Natural killer cell treated with Interleukin-12 subunit alpha and Interleukin-12 subunit beta and Interleukin-15 and Interleukin-18, amount 100 ng/mL, for 72 hours (primary cell): ENCODE measurements around the gene DPF3. TPM values are rescaled to one million over a fixed set of nuclear protein-coding genes. Genes with fewer than 3 reads are reported as not detected.

ENCODE experiments used
- ATAC-seq, 2 donors: fragments of 150-1000 bp; cut with Tn5 transposase in 1 of 2; sonication (Bioruptor Pico), chemical (Tn5 transposase) in 1 of 2; 2 replicates each; pipeline ENCODE4 v1.10.0; 2021
- DNase-seq: peaks from one replicate; pipeline ENCODE4 v3.0.0; 2022; ENCODE audit warnings: low spot score
- H3K27ac Mint-ChIP-seq, 2 donors: 1 replicate in 1 of 2; 2 replicates in 1 of 2; pipeline ENCODE4 v1.8.0; 2022; ENCODE audit warnings: mixed read lengths in 2 of 2, mild to moderate bottlenecking in 1 of 2, moderate library complexity in 1 of 2
- H3K27me3 Mint-ChIP-seq, 2 donors: 1 replicate in 1 of 2; 2 replicates in 1 of 2; pipeline ENCODE4 v1.8.0; 2022; ENCODE audit warnings: mixed read lengths in 2 of 2
- H3K36me3 Mint-ChIP-seq: one replicate; pipeline ENCODE4 v1.8.0; 2022; ENCODE audit warnings: mixed read lengths
- H3K4me1 Mint-ChIP-seq, 2 donors: 1 replicate in 1 of 2; 2 replicates in 1 of 2; pipeline ENCODE4 v1.8.0; 2022; ENCODE audit warnings: low read depth in 2 of 2, mixed read lengths in 2 of 2, mild to moderate bottlenecking in 1 of 2
- H3K4me3 Mint-ChIP-seq: one replicate; pipeline ENCODE4 v1.8.0; 2022; ENCODE audit warnings: mixed read lengths
- H3K9me3 Mint-ChIP-seq: 2 replicates; pipeline ENCODE4 v1.8.0; 2022; ENCODE audit warnings: mixed read lengths
- total RNA-seq, 2 donors: library from RNA; stranded (reverse); gene quantifications; one replicate each; pipeline ENCODE4 v1.2.3, GENCODE V29; 2022

The DPF3 gene
- total RNA-seq, 2 donors from 2014 or later, result 11.8 to 13.2 TPM

DNA sequence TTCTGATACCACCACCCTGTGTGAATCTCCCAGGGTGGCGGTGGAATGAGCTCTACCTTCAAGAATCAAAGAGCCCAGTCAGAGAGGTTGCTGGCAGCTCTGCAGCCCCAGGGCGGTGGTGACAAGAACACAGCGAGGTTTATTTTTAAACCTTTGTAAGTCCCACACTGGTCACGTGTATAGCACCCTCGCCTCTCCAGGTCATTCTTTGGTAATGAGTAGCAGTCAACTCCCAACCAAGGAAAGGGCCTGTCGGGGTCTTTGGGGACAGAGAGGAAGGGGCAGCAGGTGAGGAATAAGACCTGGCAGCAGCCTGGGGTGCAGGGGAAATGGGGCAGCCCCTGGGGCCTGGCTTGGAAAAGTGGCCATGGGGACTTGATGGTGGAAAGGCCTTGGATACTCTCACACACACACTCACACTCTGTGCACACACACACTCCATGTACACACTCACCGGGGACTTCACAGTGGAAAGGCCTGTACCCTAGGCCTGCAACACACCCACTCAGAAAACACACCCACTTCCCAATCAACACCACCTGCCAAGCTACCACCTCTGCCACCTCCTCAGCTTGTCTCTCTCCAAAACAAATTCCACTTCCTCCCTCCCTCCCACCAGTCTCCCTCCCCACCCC lies 178.6 kb downstream of the DPF3 start:
- H3K27me3 Mint-ChIP-seq, result peaks cover 0 to 9% of the 10 kb centered on the region in 2 donors
- H3K9me3 Mint-ChIP-seq, result no peaks in the 10 kb centered on the region
- peak overlapping the region; percentile 52 to 93 for H3K27ac Mint-ChIP-seq
- H3K4me1 Mint-ChIP-seq, result peaks cover 47 to 61% of the 10 kb centered on the region in 2 donors
- no peaks in the 10 kb centered on the region for H3K36me3 Mint-ChIP-seq
- ATAC-seq, result peak; percentile 16 to 29
- peak overlapping the region; percentile 85 for H3K4me3 Mint-ChIP-seq
- DNase-seq, result no peak

GRCh38 chr14:72714871-72715214 lies 179.1 kb downstream of the DPF3 start:
- H3K4me3 Mint-ChIP-seq, result peak overlapping the region; percentile 85
- peak overlapping the region; percentile 52 to 93 for H3K27ac Mint-ChIP-seq
- peaks cover 0 to 9% of the 10 kb centered on the region in 2 donors for H3K27me3 Mint-ChIP-seq
- H3K4me1 Mint-ChIP-seq, result peaks cover 47 to 56% of the 10 kb centered on the region in 2 donors
- no peaks in the 10 kb centered on the region for H3K9me3 Mint-ChIP-seq
- ATAC-seq (peak in 1 of 2 donors; percentile 26), DNase-seq (no peak)
- no peaks in the 10 kb centered on the region for H3K36me3 Mint-ChIP-seq

DNA sequence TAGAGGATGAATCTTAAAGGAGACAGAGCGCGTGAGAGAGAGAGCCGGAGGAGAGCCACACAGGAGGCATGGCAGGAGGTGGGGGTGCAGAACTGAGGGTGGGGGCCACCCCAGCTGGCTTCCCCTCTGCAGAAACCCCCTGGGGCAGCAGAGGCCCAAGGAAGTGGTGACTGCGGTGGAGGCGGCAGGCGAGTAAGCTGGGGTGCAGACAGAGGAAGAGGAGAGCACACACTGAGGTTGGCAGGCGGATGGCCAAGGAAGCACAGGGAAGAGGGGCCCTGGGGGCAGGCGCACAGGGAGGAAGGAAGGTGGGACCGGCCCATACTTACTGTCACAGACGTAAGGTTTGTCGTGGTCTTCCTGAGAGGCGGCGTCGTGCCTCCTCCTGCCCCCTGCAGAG lies 179.8 kb downstream of the DPF3 start:
- peak overlapping the region; percentile 74 to 93 for H3K27ac Mint-ChIP-seq

GRCh38 chr14:72711936-72712335 lies 182.0 kb downstream of the DPF3 start:
- Mint-ChIP-seq H3K4me1 (peaks cover 42 to 46% of the 10 kb centered on the region in 2 donors), H3K36me3 (no peaks in the 10 kb centered on the region), H3K27ac (no peak overlapping the region), H3K27me3 (peaks cover 0 to 9% of the 10 kb centered on the region in 2 donors), H3K4me3 (peak overlapping the region; percentile 30), H3K9me3 (no peaks in the 10 kb centered on the region)
- ATAC-seq (no peak), DNase-seq (no peak)

More for the DNA sequence above, 179.8 kb downstream of the DPF3 start:
- DNase-seq (peak; percentile 83), ATAC-seq (peak; percentile 76 to 89)
- no peaks in the 10 kb centered on the region for H3K9me3 Mint-ChIP-seq
- H3K4me3 Mint-ChIP-seq, result peak overlapping the region; percentile 85
- peaks cover 47 to 54% of the 10 kb centered on the region in 2 donors for H3K4me1 Mint-ChIP-seq
- H3K36me3 Mint-ChIP-seq, result no peaks in the 10 kb centered on the region
- peaks cover 0 to 9% of the 10 kb centered on the region in 2 donors for H3K27me3 Mint-ChIP-seq

DNA sequence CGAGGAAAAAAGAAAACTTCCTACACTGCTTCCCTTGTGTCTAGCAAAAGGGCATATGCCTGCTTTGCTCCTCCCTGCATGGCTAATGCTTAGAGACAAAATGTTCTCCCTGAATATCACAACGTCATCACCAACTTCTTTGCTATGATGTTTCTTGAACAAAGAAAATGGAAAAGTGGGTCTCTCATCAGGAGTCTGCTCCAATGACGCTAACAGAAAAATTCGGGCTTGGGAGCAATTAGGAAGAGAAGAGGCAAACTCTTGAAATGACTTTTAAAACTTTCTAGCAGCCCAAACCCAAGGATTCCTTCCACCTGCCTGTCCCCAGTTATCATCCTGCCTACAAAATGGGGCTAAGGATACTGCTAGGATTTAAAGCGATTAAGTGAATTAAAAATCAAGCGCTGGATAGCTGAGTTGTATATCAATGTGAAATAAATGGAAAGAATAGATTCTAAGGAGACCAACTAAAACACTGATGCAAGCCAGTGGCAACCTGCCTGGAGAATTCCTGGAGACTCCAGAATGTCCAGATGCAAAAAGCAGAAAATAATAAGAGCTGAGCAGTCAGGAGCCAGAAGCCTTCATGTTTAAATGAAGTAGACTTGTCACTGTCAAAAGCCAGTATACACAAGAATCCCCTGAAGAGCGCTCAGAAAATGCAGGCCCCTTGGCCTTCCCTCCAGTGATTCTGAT lies 183.8 kb downstream of the DPF3 start:
- no peak for DNase-seq
- Mint-ChIP-seq H3K27me3 (peaks cover 0 to 11% of the 10 kb centered on the region in 2 donors), H3K9me3 (no peaks in the 10 kb centered on the region), H3K27ac (no peak overlapping the region), H3K4me3 (no peak overlapping the region), H3K36me3 (no peaks in the 10 kb centered on the region), H3K4me1 (peaks cover 28 to 36% of the 10 kb centered on the region in 2 donors)
- ATAC-seq, result no peak

DNA sequence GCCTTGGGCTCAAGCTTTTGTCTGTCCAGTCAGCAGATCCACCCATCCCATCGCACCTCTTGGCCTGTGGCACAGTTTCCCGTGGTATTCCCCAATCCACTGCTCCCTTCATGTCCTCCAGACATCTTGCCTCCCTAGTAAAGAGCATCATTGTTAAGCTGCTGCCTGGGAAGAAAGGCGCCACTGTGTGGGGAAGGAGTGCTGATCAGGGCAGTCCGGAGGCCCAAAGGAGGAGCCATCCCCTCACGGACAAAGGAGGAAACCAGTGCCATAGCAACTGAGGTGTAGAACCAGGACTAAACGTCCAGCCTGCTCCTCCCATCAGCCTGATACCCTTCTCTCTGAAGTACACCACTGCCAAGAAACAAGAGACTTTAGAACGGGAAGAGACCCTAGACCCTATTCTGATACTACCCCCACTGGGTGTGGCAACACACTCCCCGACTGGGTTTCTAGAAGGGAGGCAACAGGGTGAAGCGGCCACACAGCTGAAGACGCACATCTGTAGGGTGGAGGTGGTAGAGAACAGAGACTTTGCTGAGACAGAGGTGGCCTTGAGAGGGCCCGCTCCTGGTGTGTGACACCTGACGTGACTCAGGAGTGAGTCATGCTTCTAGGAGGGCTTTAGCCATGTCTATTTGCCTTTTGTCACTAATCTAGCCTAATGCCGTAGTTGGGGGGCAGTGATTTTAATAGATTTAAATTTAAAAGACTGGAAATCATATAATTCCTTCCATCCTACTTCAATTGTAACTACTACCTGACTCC lies 185.0 kb downstream of the DPF3 start:
- ATAC-seq (peak in 1 of 2 donors; percentile 12), DNase-seq (no peak)
- H3K27me3 Mint-ChIP-seq, result peaks cover 0 to 11% of the 10 kb centered on the region in 2 donors
- no peaks in the 10 kb centered on the region for H3K9me3 Mint-ChIP-seq
- H3K4me3 Mint-ChIP-seq, result no peak overlapping the region
- H3K27ac Mint-ChIP-seq, result no peak overlapping the region
- H3K36me3 Mint-ChIP-seq, result no peaks in the 10 kb centered on the region
- H3K4me1 Mint-ChIP-seq, result peaks cover 19 to 31% of the 10 kb centered on the region in 2 donors

DNA sequence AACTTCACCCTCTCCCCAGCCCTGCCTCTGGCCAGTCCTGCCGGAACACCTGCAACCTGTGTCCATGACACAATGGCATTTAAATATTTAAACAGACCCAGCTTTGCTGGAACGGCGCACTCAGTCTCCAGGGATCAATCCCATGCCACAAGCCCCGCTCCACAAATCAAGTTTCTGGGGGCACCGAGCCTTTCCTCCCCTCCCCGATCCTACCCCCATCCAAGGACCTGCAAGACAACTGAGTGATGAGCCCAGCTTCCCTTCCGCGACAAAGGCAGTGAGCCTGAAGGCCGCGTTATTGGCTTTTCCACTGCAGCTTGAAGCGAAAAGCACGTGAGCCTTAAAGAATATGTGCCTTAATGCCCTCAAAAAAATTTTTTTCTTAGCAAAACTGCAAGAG lies 185.7 kb downstream of the DPF3 start:
- Mint-ChIP-seq H3K9me3 (no peaks in the 10 kb centered on the region), H3K27me3 (peaks cover 0 to 11% of the 10 kb centered on the region in 2 donors), H3K36me3 (no peaks in the 10 kb centered on the region), H3K4me3 (no peak overlapping the region), H3K27ac (no peak overlapping the region), H3K4me1 (peaks cover 14 to 24% of the 10 kb centered on the region in 2 donors)
- no peak for DNase-seq
- ATAC-seq, result no peak

DNA sequence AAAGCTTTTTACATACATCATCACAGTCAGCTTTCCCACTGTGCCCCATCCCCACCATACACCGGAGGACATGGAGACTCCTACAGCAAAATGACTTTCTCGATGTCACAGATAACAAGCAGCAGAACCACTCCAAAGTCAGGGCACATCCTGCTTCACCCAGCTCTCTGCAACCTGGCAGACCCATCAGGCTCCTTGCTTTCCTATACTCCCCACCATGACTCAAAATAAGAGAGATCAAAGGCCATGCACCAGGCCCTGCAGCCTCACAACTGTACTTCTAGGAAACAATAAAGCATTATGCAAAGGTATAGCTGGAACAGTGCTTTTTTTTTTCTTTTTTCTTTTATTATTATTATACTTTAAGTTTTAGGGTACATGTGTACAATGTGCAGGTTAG lies 187.4 kb downstream of the DPF3 start:
- Mint-ChIP-seq H3K27ac (peak overlapping the region in 1 of 2 donors; percentile 51), H3K36me3 (no peaks in the 10 kb centered on the region), H3K4me1 (peaks cover 6 to 16% of the 10 kb centered on the region in 2 donors), H3K9me3 (no peaks in the 10 kb centered on the region), H3K4me3 (no peak overlapping the region), H3K27me3 (peaks cover 0 to 5% of the 10 kb centered on the region in 2 donors)
- ATAC-seq (peak in 1 of 2 donors; percentile 51), DNase-seq (no peak)

- H3K4me3 Mint-ChIP-seq, result no peak overlapping the region
- ATAC-seq (no peak), DNase-seq (no peak)
- H3K27me3 Mint-ChIP-seq, result peaks cover 0 to 3% of the 10 kb centered on the region in 2 donors
- H3K36me3 Mint-ChIP-seq, result no peaks in the 10 kb centered on the region
- H3K9me3 Mint-ChIP-seq, result no peaks in the 10 kb centered on the region
- peaks cover 10 to 23% of the 10 kb centered on the region in 2 donors for H3K4me1 Mint-ChIP-seq
- no peak overlapping the region for H3K27ac Mint-ChIP-seq
These were observed 189.4 kb downstream of the DPF3 start for GRCh38 chr14:72704502-72704901.

DNA sequence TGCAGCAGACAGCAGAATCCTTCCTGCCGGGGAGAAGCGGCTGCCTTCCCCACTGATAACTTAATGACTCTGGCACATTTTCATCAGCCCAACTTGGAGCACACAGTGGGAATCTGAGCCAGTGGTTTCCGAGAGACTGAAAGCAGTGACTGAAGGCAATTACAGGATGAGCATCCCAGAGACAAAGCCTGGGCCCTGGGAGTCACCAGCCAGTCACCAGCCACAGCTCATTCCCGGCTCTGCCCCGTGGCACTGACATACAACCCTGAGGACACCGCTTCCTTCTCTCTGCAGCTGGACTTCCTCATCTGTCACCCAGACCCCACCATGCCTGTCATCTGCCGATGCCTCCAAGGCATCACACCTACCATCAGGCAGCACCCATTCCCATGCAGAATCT lies 192.3 kb downstream of the DPF3 start:
- H3K4me1 Mint-ChIP-seq, result peaks cover 14 to 32% of the 10 kb centered on the region in 2 donors
- no peak for ATAC-seq
- no peaks in the 10 kb centered on the region for H3K9me3 Mint-ChIP-seq

DNA sequence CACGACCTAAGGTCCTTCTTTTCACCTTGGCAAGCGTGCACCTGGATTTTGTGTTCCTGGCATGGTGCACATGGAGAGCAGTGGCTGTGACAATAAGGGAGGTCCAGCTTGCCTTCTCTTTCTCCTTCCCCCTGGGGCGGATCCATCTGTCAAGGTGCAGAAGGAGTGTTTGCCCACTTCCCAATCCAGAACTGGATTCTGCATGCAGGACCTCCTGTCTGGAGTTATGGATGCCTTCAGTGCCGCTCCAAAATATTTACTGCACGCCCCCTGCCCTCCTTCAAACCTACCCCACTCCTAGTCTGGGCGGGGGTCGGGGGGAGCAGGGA lies 192.7 kb downstream of the DPF3 start:
- Mint-ChIP-seq H3K27ac (no peak overlapping the region), H3K9me3 (no peaks in the 10 kb centered on the region), H3K27me3 (peaks cover 0 to 5% of the 10 kb centered on the region in 2 donors), H3K36me3 (no peaks in the 10 kb centered on the region), H3K4me3 (no peak overlapping the region), H3K4me1 (peaks cover 14 to 29% of the 10 kb centered on the region in 2 donors)
- DNase-seq, result no peak
- ATAC-seq, result no peak

More for the DNA sequence above, 192.3 kb downstream of the DPF3 start:
- Mint-ChIP-seq H3K27me3 (peaks cover 0 to 5% of the 10 kb centered on the region in 2 donors), H3K36me3 (no peaks in the 10 kb centered on the region), H3K27ac (no peak overlapping the region), H3K4me3 (no peak overlapping the region)
- DNase-seq, result no peak

DNA sequence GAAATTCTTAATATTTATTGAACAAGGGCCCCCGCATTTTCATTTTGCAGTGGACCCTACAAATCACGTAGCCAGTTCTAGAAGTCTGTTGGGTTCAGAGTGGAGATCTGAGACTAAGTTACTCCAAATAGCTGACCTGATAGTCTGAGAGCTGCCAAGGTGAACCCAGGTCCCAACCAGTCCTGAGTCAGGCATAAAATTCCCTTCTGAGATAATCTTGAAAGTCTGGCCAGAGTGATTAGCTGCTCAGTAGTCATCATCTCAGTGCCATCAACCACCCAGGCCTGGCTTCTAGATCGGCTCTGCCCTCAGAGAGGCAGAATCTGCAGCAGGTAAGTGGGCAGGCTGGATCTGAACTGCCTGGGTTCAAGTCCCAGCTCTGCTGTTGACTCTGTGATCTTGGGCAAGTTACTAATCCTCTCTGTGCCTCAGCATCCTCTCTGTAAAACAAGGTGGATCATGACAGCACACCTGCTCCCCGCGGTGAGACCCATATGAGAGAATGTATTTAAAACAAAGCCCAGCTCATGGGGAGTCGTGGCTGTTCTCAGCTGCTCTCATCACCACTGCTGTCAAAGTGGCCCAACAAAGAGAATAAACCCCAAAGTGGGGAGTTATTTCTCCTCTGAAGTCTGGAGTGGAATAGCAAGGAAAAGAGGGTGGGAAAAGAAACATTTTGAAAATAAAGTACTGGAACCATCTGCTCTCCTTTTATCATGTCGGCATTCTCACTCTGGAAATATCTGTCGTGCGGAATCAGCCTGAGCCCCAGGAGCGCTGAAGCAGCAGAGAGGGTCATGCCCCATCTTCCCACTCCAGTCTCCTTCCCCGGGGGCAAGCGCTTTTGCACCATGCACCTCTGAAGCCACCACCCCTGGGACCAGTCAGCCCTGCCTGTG lies 193.3 kb downstream of the DPF3 start:
- Mint-ChIP-seq H3K4me3 (no peak overlapping the region), H3K27me3 (peaks cover 0 to 4% of the 10 kb centered on the region in 2 donors), H3K27ac (no peak overlapping the region), H3K36me3 (no peaks in the 10 kb centered on the region), H3K4me1 (peaks cover 13 to 26% of the 10 kb centered on the region in 2 donors), H3K9me3 (no peaks in the 10 kb centered on the region)
- no peak for DNase-seq
- ATAC-seq, result no peak

GRCh38 chr14:72699852-72700257 lies 194.0 kb downstream of the DPF3 start:
- H3K4me1 Mint-ChIP-seq, result peaks cover 11 to 22% of the 10 kb centered on the region in 2 donors
- H3K4me3 Mint-ChIP-seq, result no peak overlapping the region
- ATAC-seq, result peak in 1 of 2 donors; percentile 48
- H3K9me3 Mint-ChIP-seq, result no peaks in the 10 kb centered on the region
- peak overlapping the region in 1 of 2 donors; percentile 22 for H3K27ac Mint-ChIP-seq
- no peaks in the 10 kb centered on the region for H3K36me3 Mint-ChIP-seq
- H3K27me3 Mint-ChIP-seq, result peaks cover 0 to 2% of the 10 kb centered on the region in 2 donors
- DNase-seq, result no peak
